Astrocyte of the hippocampus (primary cell): ENCODE data around the gene LIMS2.

Experiments
- DNase-seq: peaks from one replicate; pipeline ENCODE4 v3.0.0; 2011; ENCODE audit warnings: low read depth, low spot score

The LIMS2 gene

DNA sequence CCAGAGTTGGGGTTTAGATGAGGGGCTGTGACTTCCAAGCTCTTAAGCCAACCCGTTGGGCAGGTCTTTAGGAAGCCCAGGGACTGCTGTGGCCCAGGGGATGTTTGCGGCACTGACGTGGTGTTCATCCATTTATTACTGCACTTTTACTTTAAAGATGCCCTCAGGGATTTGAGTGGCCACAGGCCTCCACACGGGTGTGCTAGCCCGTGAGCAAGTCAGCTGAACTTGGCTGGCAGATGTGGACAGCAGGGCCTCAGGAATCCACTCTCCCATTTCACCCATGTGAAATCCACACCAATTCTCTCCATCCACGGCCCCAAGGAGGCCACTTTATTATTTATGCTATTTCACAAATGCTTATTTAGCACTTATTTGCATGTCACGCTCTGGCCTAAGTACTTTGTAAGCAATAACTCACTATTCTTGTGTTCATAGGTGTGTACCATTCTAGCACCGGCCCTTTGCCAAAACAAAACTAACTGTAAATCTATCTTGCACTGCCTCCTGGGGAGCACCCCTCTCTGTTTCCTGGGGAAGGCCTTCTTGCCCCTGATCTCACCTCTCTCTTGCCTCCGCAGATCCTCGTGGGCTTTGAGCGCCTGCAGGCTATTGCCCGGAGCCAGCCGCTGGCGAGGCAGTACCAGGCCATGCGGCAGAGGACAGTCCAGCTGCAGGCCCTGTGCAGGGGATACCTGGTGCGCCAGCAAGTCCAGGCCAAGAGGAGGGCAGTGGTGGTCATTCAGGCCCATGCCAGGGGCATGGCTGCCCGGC is 68.5 kb downstream of the LIMS2 start:
- DNase-seq, result no peak

DNA sequence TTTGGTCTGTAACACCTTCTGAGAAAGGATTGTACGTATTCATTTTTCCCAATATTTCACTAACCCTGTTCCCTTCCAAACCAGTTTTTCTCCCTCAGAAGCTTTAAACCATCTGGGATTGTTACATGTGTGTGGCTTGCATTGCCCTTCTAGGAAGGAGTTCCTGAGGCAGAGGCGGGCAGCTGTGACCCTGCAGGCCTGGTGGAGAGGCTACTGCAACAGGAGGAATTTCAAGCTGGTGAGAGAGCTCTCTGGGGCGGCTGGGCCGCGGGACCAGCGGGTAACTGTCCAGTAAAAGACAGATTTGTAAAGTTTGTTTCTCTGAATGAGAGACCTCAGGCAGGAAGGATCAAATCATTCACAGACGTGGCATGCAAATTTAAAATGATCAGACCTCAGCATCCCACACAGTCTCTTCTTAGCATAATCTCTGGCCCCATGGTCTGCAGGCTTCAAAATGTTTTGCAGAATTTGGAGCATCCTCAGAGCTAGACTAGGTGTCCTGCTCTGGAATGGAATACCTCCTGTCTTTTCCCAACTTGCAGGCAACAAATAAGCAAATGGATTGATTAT is 69.6 kb downstream of the LIMS2 start:
- DNase-seq, result no peak

DNA sequence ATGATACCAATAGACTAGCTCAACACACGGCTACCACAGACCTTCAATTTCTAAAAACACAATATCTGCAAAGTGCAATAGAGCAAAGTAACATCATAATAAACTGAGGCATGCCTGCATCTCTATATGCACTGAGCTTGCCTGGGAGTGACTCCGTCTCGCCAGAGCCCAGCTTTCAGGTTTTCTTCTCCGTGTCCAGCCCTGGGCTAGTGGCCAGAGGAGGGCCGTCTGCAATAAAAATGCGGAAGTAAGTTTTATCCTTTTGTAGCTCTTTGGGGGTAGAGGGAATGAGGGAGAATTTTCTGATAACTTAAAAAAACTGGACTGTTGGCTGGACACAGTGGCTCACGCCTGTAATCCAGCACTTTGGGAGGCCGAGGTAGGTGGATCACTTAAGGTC is 70.3 kb downstream of the LIMS2 start:
- DNase-seq, result no peak

DNA sequence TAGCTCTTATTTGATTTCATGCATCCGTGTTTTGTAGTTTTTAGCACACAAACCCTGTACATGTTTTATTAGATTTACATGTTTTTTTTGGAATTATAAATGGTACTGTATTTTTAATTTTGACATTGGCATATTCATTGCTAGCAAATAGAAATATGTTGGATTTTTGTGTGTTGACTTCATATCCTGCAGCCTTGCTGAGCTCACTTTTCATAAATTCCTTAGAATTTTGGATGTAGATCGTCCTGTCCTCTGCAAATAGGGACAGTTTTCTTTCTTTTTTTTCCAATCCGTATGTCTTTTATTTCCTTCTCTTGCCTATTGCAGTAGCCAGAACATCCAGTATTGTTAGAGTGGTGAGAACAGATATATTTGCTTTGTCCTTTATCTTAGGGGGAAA is 76.1 kb downstream of the LIMS2 start:
- no peak for DNase-seq

DNA sequence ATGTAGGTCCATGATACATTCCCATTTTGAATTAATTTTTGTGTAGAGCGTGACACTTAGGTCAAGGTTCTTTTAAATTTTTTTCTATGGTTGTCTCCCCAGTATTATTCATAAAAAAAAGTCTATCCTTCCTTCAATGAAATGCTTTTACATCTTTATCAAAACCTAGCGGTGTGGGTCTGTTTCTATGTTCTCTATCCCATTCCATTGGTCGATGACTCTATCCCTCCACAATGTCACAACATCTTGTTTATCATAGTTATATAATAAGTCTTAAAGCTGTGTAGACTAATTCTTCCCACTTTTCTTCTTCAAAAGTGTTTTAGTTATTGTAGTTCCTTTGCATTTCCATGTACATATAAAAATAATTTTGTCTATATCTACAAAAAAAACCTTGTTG is 76.6 kb downstream of the LIMS2 start:
- DNase-seq, result no peak

DNA sequence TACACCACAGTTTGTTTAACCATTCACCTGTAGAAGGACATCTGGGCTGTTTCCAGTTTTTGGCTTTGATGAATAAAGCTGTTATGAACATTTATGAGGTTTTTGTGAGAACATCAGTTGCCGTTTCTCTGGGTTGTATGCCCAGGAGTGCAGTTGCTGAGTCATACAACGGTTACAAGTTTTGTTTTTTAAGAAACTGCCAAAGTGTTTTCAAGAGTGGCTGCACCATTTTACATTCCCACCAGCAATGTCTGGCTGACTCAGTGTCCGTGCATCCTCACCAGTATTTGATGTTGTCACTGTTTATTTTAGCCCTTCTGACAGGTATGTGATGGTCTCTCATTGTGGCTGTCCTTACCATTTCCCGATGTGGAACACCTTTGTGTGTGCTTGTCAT is 77.3 kb downstream of the LIMS2 start:
- peak; percentile 25 for DNase-seq

DNA sequence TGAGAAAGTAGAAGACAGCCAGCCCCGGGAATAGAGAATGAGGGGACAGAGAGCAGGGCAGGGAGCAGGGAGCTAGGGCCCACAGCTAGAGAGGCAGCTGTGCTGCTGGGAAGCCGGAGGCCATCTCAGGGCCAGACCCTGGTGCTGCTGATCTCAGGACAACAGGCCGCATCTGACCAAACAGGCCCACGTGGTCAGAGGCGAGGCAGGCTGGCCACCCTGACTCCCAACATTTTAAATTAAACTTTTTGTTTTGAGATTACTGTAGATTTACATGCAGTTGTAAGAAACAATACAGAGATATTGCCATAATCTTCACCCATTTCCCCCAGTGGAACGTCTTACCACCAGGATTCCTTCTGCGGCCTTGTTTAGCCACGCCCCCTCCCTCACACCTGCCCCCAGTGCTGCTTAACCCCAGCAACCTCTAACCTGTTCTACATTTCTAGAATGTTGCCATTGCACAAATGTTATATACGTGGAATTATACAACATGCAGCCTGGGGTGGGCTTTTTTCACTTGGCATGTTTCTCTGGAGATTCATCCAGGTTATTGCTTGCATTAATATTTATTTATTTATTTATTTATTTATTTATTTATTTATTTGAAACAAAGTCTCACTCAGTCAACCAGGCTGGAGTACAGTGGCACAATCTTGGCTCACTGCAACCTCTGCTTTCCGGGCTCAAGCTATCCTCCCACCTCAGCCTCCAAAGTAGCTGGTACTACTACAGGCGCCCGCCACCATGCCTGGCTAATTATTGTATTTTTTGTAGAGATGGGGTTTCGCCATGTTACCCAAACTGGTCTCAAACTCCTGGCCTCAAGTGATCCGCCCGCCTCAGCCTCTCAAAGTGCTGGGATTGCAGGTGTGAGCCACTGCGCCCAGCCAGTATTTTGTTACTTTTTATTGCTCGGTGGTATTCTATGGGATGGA is 78.0 kb downstream of the LIMS2 start:
- DNase-seq, result no peak

DNA sequence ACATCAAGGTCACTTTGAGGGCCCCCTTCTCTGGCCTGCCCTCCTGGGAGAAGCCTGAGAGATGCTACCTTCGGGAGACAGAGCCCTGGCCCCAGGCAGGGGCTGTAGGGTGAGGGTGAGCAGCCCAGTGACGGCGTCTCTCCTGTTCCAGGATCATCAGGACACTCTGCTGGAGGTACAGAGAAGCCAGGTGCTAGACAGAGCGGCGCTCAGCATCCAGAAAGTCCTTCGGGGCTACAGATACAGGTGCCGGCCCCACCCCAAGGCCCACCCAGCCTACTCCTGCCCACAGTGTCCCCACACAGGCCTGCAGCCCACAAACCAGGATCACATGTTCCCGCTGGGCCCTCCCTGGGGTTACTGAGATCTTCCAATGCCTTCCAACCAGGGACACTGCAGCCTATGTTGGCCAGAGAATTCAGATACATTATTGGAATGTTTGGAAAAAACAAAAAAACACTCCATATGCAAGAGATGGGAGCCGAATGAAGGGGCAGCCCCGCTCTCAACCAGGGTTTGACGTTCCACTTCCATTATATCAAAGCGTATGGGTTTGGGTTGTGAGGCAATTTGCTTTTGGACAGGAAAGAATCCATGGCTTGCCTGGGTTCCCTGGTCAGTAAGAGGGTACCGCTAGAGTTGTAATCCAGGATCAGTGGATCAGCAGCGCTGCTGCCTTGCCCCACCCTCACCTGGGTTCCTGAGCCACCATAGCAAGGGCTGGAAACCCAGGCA is 78.9 kb downstream of the LIMS2 start:
- no peak for DNase-seq

DNA sequence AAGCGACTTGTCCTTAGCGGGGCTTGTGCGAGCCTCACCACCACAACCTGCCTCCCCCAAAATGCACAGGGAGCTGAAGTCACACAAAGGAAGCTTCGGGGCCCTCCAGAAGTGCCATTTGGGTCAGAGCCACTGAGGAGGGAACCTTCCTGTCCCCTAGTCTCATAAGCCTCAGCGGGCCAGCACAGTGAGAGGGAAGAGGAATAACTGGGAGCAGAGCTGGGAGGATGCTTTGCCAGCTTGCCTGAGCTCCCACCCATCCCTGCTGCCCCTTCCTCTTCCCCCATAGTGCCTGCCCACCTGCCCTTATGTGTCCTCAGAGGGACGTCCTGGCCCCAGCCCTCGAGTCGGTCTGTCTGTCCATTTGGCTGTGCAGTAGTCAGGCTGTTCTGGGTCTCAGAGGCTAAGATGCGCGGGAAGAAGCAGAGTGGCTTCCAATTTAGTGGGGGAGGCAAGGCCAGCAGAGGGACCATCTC is 81.2 kb downstream of the LIMS2 start:
- no peak for DNase-seq

DNA sequence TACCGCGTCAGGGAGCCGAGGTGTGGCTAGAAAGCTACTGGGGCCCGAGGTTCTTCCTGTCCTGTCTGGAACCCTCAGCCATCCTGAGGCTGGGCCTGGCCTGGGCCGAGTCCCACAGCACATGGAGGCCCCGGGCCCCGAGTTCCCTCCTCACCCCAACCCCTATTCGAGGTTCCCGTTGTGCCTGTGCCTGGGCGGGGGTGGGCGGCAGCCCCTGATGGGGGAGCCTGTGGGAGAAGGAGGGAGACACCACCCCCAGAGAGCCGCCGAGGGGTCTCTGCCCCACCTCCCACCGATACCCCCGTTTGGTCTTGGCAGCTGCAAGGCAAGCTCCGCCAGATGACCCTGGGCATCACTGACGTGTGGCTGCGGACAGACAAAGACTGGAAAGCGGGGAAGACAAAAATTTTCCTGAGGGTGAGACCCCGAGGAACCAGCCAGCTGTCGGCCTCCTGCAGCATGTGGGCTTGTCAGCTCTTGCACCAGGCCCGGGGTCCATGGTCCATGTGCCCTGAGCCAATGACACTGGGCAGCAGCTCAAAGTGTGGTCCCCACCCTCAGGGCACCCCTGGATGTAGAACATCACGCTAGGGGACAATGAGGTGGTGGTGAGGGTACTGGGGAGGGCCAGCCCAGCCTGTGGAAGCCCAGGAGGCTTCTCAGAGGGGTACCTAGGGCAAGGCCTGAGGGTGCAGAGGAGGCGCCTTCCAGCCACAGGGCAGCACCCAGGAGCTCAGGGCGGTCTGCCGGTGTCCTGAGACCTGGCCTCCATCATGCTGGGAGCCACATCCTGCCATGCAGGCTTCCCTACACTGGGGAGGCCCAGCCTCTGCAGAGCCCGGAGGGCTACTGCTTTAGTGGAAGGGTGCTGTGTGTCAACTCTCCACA is 81.9 kb downstream of the LIMS2 start:
- DNase-seq, result no peak

DNA sequence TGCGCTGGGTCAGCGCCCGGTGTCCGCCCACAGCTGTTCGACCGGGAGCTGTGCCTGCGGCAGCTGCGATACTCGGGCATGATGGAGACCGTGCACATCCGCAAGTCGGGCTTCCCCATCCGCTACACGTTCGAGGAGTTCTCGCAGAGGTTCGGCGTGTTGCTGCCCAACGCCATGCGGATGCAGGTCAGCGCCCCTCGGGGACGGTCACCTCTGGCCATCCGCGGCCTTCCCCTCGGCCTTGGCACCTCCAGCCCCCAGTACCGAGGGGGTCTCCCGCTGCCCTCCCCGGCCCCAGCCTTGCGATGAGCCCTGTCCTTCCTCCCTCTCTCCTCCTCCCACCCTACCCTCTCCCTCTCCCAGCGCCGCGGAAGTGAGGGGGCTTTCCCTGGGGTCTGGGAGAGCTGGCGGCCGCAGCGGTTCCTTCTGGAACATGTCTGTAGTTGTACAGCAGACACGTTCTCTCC is 82.5 kb downstream of the LIMS2 start:
- DNase-seq, result no peak

DNA sequence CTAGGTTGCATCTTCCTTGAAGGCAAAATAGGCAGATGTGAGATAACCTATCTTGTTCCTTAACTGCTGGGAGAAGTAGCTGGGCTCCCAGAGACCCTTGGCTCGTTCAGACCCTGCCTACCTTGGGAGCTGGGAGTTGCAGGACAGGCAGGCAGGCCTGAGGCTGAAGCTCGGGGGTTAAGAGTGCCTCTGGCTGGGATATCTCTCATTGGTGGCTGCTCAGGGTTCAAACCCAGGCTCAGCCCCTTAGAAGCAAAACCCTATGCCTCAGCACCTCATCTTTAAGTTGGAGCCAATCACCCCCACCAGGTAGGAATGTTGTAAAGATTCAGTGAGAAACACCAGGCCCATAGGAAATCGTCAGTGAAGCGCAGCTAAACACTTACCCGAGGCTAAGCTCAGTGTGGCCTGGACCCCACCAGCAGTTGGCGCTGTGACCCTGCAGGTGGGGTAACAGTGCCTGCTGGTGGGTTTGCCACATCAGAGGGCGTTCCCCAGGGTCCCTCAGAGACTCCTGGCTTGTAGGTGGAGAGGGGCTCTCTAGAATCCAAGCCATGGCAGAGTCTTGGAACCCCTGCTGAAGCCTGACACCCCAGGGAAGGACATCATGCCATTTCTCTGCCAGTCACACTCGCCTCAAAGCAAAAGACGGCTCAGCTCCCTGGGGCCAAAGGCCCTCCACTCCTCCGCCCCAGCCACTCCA is 84.0 kb downstream of the LIMS2 start:
- DNase-seq, result peak; percentile 73

DNA sequence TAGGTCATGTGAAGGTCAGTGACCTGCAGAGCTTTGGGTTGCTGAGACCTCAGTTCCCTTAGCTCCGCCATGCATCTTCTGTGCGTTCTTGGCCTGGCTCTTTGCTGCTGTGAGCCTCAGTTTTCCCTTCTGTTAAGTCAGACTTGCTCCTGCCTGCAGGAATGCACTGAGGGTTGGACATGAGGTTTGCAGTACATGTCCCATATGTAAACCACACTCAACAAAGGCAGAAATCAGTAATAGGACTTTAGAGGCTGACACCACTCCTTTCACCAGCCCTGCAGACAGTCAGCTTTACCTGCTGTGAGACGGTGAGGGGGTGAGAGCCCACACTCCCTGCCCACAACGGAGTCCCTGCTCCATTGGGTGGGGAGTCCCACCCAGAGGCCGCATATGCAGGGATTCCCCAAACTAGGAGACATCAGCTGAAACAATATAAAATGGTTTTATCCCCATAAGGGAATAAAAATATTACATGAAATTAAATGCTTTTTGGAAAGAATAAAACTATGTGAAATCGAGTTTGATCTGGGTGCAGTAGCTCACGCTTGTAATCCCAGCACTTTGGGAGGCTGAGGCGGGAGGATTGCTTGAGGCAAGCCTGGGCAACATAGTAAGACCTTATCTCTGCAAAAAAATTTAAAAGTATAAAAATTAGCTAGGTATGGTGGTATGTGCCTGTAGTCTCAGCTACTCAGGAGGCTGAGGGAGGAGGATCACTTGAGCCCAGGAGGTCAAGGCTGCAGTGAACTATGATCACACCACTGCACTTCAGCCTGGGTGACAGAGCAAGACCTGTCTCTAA is 84.7 kb downstream of the LIMS2 start:
- DNase-seq, result no peak

DNA sequence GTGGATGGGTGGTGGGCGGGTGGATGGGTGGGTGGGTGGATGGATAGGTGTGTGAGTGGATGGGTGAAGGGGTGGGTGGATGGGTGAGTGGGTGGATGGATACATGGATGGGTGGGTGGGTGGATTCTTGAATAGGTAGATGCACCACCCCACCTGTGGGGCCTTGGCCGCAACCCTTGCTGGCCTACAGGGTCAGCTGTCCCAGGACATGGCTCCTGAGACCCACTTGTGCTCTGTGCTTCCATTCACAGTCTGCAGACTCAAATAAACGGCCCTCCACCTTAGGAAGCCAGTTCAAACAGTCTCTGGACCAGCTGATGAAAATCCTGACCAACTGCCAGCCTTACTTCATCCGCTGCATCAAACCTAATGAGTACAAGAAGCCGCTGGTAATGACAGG is 85.5 kb downstream of the LIMS2 start:
- no peak for DNase-seq

DNA sequence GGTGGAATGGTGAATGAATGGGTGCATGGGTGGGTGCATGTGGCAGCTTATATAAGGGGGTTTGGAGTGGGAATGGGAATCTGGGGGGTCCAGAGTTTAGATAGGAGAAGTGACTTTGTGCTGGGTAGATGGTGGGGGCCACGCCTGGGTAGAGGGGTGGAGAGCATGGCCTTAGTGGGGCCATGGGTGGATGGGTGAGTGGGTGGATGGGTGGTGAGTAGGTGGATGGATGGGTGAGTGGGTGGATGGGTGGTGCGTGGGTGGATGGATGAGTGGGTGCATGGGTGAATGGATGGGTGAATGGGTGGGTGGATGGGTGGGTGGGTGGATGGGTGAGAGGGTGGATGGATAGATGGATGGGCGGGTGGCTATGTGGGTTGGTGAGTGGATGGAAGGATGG is 86.0 kb downstream of the LIMS2 start:
- no peak for DNase-seq
